GF-D8 (cell line): ENCODE measurements around the gene STRN.
"Not testable (repeated sequence)": the region's sequence is repeated elsewhere in the genome, so short reads cannot be mapped to it uniquely, and the experiment has no call there.

Source experiments
- DNase-seq: peaks from one replicate; lab custom pipeline; 2025; lab: John Stamatoyannopoulos, UW

STRN gene

GRCh38 chr2:36963106-36963505 is 3.2 kb downstream of the STRN start:
- no peak for DNase-seq

GRCh38 chr2:36960773-36961172 is 5.6 kb downstream of the STRN start:
- DNase-seq: no peak

GRCh38 chr2:36960005-36960675 is 6.2 kb downstream of the STRN start:
- peak; percentile 8 for DNase-seq

- no peak for DNase-seq
Observed at GRCh38 chr2:36954977-36955607, 11.2 kb downstream of the STRN start.

- no peak for DNase-seq
Observed at GRCh38 chr2:36952748-36953197, 13.6 kb downstream of the STRN start.

- DNase-seq: no peak
Observed at GRCh38 chr2:36951574-36951973, 14.8 kb downstream of the STRN start.

- DNase-seq: no peak
Observed at GRCh38 chr2:36951027-36951518, 15.3 kb downstream of the STRN start.

- DNase-seq: no peak
Observed at GRCh38 chr2:36949845-36950244, 16.5 kb downstream of the STRN start.

GRCh38 chr2:36945240-36945639 is 21.1 kb downstream of the STRN start:
- DNase-seq: not testable (repeated sequence)

GRCh38 chr2:36941867-36942266 is 24.5 kb downstream of the STRN start:
- DNase-seq: no peak

GRCh38 chr2:36936526-36936925 is 29.8 kb downstream of the STRN start:
- not testable (repeated sequence) for DNase-seq

GRCh38 chr2:36931688-36932087 is 34.6 kb downstream of the STRN start:
- DNase-seq: not testable (repeated sequence)

GRCh38 chr2:36930787-36931410 is 35.4 kb downstream of the STRN start:
- DNase-seq: not testable (repeated sequence)

- DNase-seq: not testable (repeated sequence)
Observed at GRCh38 chr2:36926175-36927132, 39.9 kb downstream of the STRN start.

GRCh38 chr2:36922629-36923028 is 43.7 kb downstream of the STRN start:
- not testable (repeated sequence) for DNase-seq

- no peak for DNase-seq
Observed at GRCh38 chr2:36921984-36922383, 44.4 kb downstream of the STRN start.

- DNase-seq: no peak
Observed at GRCh38 chr2:36919041-36919837, 47.1 kb downstream of the STRN start.

GRCh38 chr2:36918307-36918706 is 48.0 kb downstream of the STRN start:
- no peak for DNase-seq

- DNase-seq: peak; percentile 81
Observed at GRCh38 chr2:36915627-36916026, 50.7 kb downstream of the STRN start.

- DNase-seq: no peak
Observed at GRCh38 chr2:36912695-36913094, 53.6 kb downstream of the STRN start.

GRCh38 chr2:36911012-36911411 is 55.3 kb downstream of the STRN start:
- no peak for DNase-seq
